ES-I3 (cell line): ENCODE results near the gene PAX5.
"Not testable (repeated sequence)": the region's sequence is repeated elsewhere in the genome, so short reads cannot be mapped to it uniquely, and the experiment has no call there.

Experiments used
- H3K36me3 ChIP-seq: 2 replicates; pipeline ENCODE4 v1.6.1; 2013; ENCODE audit warnings: mild to moderate bottlenecking, low read length, control low read depth, moderate library complexity; ENCODE audit not compliant: insufficient read depth
- H3K4me1 ChIP-seq: 2 replicates; pipeline ENCODE4 v1.6.1; 2013; ENCODE audit warnings: mild to moderate bottlenecking, control low read depth, low read length; ENCODE audit not compliant: insufficient read depth
- H3K9ac ChIP-seq: 2 replicates; pipeline ENCODE4 v1.6.1; 2013; ENCODE audit warnings: low read depth, mild to moderate bottlenecking, low read length, moderate library complexity
- H3K9me3 ChIP-seq: 2 replicates; pipeline ENCODE4 v1.6.1; 2013; ENCODE audit warnings: mild to moderate bottlenecking, low read length, moderate library complexity; ENCODE audit not compliant: control insufficient read depth, insufficient read depth

The PAX5 gene

GRCh38 chr9:36871606-36872005 lies 162.5 kb downstream of the PAX5 start:
- H3K9me3 ChIP-seq = no peaks in the 10 kb centered on the region; the same call in 1 of the 2 replicates
- no peaks in the 10 kb centered on the region for H3K4me1 ChIP-seq
- H3K9ac ChIP-seq = no peak overlapping the region
- H3K36me3 ChIP-seq = no peaks in the 10 kb centered on the region

DNA sequence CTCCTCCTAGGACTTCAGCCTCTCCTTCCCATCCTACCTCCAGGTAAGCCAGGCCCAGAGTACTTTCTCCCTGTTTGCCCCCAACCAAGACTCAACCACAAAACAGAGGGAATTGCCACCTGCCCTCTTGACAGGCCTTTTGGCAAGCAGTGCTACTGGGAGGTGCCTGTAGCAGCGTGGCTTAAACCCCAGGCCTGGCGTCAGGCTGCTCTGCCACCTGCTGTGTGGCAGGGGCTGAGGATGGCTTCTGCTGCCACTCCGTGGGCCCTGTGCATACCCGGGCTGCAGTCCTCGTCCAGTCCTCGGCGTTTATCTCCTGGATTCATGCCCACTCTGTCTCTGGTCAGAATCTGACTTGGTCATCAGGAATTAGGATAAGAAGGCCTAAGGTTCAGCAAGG lies 163.1 kb downstream of the PAX5 start:
- H3K4me1 ChIP-seq = no peaks in the 10 kb centered on the region
- no peaks in the 10 kb centered on the region for H3K36me3 ChIP-seq
- no peaks in the 10 kb centered on the region; the same call in 1 of the 2 replicates for H3K9me3 ChIP-seq
- no peak overlapping the region for H3K9ac ChIP-seq

DNA sequence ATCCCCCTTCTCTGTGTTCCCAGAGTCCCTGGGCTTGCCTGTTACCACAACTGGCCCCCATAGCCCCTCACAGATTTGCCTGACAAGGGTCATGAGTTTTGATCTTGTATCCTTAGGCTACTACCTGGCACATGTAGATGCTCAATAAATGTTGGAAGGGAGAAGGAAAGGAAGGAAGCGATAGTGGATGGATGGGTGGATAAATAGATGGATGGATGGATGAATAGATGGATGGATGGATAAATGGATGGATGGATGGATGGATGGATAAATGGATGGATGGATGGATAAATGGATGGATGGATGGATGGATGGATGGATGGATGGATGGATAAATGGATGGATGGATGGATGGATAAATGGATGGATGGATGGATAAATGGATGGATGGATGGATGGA lies 164.5 kb downstream of the PAX5 start:
- H3K4me1 ChIP-seq, H3K36me3 ChIP-seq, H3K9ac ChIP-seq, H3K9me3 ChIP-seq: not testable (repeated sequence)

DNA sequence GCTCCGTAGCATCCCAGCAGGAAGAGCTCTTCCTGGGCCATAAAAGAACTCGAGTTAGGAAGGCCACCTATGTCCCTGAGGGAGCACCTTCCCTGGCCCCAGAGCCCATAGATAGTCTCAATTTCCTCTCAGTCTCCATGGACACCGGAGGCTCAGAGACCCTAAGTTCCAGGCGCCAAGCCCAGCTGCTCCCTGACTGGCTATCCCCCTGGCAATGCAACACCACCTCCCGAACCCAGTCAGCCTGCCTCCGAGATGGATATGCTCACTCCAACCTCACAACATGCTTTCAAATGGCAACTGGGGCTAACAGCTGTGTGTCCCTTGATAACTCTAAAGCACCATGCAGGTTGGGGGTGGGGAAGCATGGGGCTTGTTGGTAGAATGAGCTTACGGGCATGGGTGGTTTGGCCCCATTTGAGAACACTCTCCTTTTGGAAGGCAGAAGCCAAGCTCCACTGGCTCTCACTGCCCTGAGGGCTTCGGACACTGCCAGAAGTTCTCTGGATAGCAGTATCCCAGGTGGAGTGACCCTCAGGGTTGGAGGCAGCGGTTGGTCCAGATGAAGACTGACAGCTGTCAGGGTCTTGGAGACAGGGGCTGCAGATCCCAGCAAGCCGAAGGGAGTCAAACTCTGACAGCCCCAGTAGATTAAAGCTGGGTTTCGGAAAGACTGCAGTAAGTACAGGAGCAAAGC lies 165.3 kb downstream of the PAX5 start:
- Histone ChIP-seq H3K36me3 (no peaks in the 10 kb centered on the region), H3K9me3 (no peaks in the 10 kb centered on the region), H3K4me1 (no peaks in the 10 kb centered on the region; the same call in 1 of the 2 replicates), H3K9ac (no peak overlapping the region)

- H3K9ac ChIP-seq = no peak overlapping the region
- no peaks in the 10 kb centered on the region for H3K36me3 ChIP-seq
- H3K4me1 ChIP-seq = no peaks in the 10 kb centered on the region; the same call in 1 of the 2 replicates
- no peaks in the 10 kb centered on the region for H3K9me3 ChIP-seq
These were observed 166.2 kb downstream of the PAX5 start for GRCh38 chr9:36867672-36868471.

DNA sequence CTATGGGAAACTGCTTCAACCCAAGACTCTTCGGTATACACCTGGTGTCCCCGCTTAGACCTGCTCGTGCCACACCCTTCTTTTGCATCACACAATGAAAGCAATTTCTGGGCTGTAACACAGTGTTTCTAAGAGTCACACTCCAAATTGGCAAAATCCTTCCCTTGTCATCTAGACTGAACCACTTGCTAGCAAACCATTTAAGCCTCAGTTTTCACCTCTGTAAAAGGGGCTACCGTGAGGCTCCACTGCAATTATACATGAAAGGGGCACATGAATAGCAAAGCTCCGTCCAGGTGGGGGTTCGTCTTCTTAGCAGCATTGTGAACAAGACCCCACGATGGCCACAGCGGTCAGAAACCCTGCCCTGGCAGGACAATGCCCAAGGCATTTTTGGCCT lies 166.8 kb downstream of the PAX5 start:
- no peak overlapping the region for H3K9ac ChIP-seq
- H3K36me3 ChIP-seq = no peaks in the 10 kb centered on the region
- no peaks in the 10 kb centered on the region; the same call in 1 of the 2 replicates for H3K4me1 ChIP-seq
- no peaks in the 10 kb centered on the region for H3K9me3 ChIP-seq

DNA sequence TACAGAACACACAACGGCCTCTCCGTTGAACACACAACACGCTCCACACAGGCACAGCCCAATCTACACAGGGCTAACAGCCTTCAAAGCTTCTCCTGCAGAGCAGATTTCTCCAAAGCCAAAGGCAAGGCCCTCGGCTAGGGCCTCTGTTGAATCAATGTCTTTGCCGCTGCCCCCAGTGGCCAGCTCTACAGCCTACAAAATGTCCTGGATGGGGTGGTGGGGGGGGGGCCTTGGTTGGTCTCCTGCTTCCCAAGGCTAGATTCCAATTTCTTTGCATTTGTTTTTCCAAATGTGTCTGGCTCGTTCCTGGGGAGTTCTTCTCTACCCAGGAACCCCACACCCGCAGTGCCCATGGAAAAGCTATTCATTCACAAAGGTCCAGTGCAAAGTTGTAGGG lies 167.2 kb downstream of the PAX5 start:
- no peaks in the 10 kb centered on the region for H3K36me3 ChIP-seq
- no peaks in the 10 kb centered on the region; the same call in 1 of the 2 replicates for H3K4me1 ChIP-seq
- no peaks in the 10 kb centered on the region for H3K9me3 ChIP-seq
- H3K9ac ChIP-seq = no peak overlapping the region

DNA sequence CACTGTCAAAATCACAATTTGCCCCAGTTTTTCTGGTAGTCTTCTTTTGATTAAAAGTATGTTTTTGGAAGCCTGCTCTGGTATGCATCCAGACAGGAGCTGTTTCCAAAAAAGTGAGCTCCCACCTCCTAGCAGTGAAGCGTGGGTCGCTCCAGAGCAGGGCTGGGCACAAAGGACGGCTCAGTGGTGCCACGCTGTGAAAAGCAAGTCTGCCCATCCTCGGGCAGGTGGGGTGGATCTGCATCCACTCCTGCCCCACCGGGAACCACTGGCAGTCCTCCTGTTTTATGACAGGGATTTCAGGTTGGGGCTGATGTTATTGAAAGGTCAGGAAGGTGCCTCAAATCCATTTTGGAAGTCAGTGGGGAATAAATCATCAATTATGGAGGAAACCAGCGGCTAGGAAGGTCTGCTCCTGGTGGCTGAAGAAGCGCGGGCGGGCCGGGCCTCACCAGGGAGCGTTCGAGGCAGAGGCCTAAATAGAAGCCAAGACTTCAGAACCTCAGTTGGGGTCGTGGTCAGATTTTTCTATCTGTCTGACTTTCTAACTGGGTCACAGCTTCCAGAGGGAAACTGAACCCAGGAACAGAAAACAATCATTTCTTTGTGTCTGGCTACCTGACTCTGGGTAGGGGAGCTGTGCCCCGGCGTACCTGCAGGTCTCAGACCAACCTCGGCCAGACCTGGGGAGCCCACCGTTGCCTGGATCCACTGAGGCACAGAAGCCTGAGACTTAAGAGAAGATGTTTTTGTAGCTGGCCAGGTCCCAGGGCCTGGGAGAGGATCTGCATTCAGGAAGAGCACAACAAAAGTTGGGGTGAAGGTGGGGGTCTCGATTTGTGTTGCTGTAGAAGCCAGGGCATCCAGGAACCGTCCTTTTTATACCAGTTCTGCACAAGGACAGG lies 168.1 kb downstream of the PAX5 start:
- Histone ChIP-seq H3K36me3 (no peaks in the 10 kb centered on the region), H3K4me1 (no peaks in the 10 kb centered on the region; the same call in 1 of the 2 replicates), H3K9me3 (no peaks in the 10 kb centered on the region), H3K9ac (no peak overlapping the region)

- H3K9ac ChIP-seq = no peak overlapping the region
- H3K9me3 ChIP-seq = no peaks in the 10 kb centered on the region
- H3K36me3 ChIP-seq = no peaks in the 10 kb centered on the region
- H3K4me1 ChIP-seq = no peaks in the 10 kb centered on the region; the same call in 1 of the 2 replicates
These were observed 169.3 kb downstream of the PAX5 start for GRCh38 chr9:36864491-36865410.

DNA sequence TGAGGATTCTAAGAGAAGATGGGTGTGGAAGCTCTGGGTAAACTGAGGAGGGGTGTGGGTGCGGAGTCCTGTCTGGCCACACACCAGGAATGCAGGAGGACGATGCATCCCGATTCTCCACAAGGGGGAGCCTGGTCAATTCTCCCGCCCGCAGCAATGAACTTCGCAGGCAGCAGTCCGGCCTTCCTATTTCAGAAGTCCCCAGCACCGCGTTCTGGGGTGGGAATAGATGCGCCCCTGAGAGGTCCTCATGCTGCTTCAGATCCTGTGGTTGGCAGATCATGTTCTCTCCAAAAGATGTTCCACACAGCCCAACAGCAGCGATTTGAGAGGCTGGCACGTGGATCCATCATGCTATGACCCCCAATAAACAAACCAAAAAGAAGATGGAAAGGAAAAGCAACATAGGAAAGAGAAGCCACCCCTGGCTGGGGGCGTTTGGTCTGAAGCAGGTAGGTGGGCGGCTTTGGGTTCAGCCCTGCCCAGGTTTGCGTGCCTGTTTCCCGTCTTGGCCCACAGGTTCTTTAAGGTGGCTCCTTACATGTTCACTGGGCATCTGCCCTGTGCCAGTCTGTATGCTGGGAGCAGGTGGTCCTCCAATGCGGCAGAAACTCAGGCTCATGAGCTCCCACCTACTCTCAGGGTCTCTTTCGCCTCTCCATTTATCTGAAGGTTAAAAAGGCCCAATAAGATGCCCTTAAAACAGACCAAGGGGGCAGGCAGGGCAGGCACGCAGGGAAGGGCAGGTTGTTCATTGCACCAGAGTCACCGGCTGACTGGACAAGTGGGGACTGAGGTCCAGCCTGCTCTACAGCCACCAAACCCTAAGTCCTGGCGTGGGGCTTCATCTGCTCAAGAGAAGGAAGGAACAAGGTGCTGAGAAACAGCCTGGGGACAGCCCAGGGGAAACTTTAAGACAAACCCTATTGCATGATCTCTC lies 171.6 kb downstream of the PAX5 start:
- Histone ChIP-seq H3K9me3 (no peaks in the 10 kb centered on the region), H3K9ac (no peak overlapping the region), H3K4me1 (peaks cover 8% of the 10 kb centered on the region; the same call in 1 of the 2 replicates), H3K36me3 (no peaks in the 10 kb centered on the region)

DNA sequence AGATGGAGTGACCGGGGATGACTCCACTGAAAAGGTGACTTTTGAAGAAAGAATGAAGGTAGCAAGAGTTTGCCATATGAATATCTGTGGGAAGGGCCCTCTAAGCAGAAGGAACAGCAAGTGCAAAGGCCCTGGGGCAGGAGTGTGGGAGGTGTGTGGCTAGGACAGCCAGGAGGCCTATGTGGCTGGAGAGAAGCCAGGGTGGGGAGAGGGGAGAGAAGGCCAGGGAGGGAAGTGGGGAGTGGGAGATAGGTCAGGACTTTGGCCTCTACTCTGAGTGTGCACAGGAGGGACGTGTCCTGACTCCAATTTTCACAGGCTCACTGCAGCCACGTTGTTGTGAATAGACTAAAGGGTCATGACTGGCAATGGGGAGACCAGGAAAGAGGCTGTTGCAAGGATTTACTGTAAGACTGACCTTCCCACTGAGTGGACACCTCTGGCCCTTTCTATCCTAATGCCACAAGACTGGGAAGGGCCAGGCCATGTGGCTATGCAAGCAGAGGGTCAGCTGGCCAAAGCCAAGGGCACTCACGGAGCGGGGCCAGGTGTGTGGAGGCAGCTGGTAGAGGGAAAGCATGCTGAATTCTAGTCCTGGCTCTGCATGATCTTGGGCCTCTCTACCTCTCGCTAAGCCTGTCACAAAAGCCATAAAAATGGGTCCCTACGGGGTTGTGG lies 172.4 kb downstream of the PAX5 start:
- Histone ChIP-seq H3K4me1 (peaks cover 8% of the 10 kb centered on the region; the same call in 1 of the 2 replicates), H3K36me3 (no peaks in the 10 kb centered on the region), H3K9me3 (no peaks in the 10 kb centered on the region), H3K9ac (no peak overlapping the region)

- Histone ChIP-seq H3K4me1 (peaks cover 8% of the 10 kb centered on the region; the same call in 1 of the 2 replicates), H3K9ac (no peak overlapping the region), H3K9me3 (no peaks in the 10 kb centered on the region), H3K36me3 (no peaks in the 10 kb centered on the region)
These were observed 175.2 kb downstream of the PAX5 start for GRCh38 chr9:36858805-36859375.
